Stimulated activated effector memory CD8-positive, alpha-beta T cell treated with anti-CD3 and anti-CD28 coated beads, Interleukin-12 subunit alpha, Interleukin-12 subunit beta, amount 100 ng/mL, for 72 hours (primary cell): ENCODE data around the gene KCTD3.

Experiments
- ATAC-seq: fragments of 150-1000 bp; cut with Tn5 transposase; 2 replicates; pipeline ENCODE4 v1.10.0; 2021
- DNase-seq, 2 donors: peaks; one replicate each; pipeline ENCODE4 v3.0.0; 2021 to 2022; ENCODE audit warnings: low spot score in 2 of 2
- H3K27ac Mint-ChIP-seq: one replicate; pipeline ENCODE4 v1.8.0; 2022; ENCODE audit warnings: mild to moderate bottlenecking, mixed read lengths
- H3K36me3 Mint-ChIP-seq: one replicate; pipeline ENCODE4 v1.8.0; 2022; ENCODE audit warnings: mild to moderate bottlenecking, mixed read lengths
- H3K4me1 Mint-ChIP-seq: one replicate; pipeline ENCODE4 v1.8.0; 2022; ENCODE audit warnings: mixed read lengths
- H3K4me3 Mint-ChIP-seq: one replicate; pipeline ENCODE4 v1.8.0; 2022; ENCODE audit warnings: mild to moderate bottlenecking, mixed read lengths
- H3K9me3 Mint-ChIP-seq: one replicate; pipeline ENCODE4 v1.8.0; 2022; ENCODE audit warnings: mixed read lengths

KCTD3 gene

GRCh38 chr1:215608646-215609045 is 41.5 kb downstream of the KCTD3 start:
- no peak for DNase-seq
- Mint-ChIP-seq H3K4me3 (no peak overlapping the region), H3K9me3 (peaks cover 6% of the 10 kb centered on the region), H3K36me3 (no peaks in the 10 kb centered on the region), H3K4me1 (no peaks in the 10 kb centered on the region), H3K27ac (no peak overlapping the region)
- ATAC-seq = no peak

GRCh38 chr1:215612391-215612790 is 45.3 kb downstream of the KCTD3 start:
- no peak for ATAC-seq
- no peak overlapping the region for H3K4me3 Mint-ChIP-seq
- no peaks in the 10 kb centered on the region for H3K36me3 Mint-ChIP-seq

GRCh38 chr1:215617979-215618378 is 50.9 kb downstream of the KCTD3 start:
- DNase-seq (no peak), ATAC-seq (no peak)
- H3K9me3 Mint-ChIP-seq = peaks cover 11% of the 10 kb centered on the region

More at GRCh38 chr1:215612391-215612790, 45.3 kb downstream of the KCTD3 start:
- Mint-ChIP-seq H3K27ac (no peak overlapping the region), H3K9me3 (peaks cover 8% of the 10 kb centered on the region), H3K4me1 (no peaks in the 10 kb centered on the region)
- no peak for DNase-seq

GRCh38 chr1:215623162-215623561 is 56.1 kb downstream of the KCTD3 start:
- Mint-ChIP-seq H3K27ac (no peak overlapping the region), H3K9me3 (peaks cover 9% of the 10 kb centered on the region), H3K4me1 (no peaks in the 10 kb centered on the region), H3K36me3 (no peaks in the 10 kb centered on the region), H3K4me3 (no peak overlapping the region)
- DNase-seq (no peak), ATAC-seq (no peak)

More at GRCh38 chr1:215617979-215618378, 50.9 kb downstream of the KCTD3 start:
- Mint-ChIP-seq H3K4me3 (no peak overlapping the region), H3K4me1 (no peaks in the 10 kb centered on the region), H3K36me3 (no peaks in the 10 kb centered on the region), H3K27ac (no peak overlapping the region)

- peaks cover 13% of the 10 kb centered on the region for H3K9me3 Mint-ChIP-seq
Measured at GRCh38 chr1:215625949-215626348, 58.8 kb downstream of the KCTD3 start.

GRCh38 chr1:215631040-215631439 is 63.9 kb downstream of the KCTD3 start:
- Mint-ChIP-seq H3K4me1 (no peaks in the 10 kb centered on the region), H3K9me3 (peaks cover 17% of the 10 kb centered on the region), H3K36me3 (no peaks in the 10 kb centered on the region), H3K27ac (no peak overlapping the region), H3K4me3 (no peak overlapping the region)
- ATAC-seq (no peak), DNase-seq (no peak)

More at GRCh38 chr1:215625949-215626348, 58.8 kb downstream of the KCTD3 start:
- ATAC-seq = no peak
- Mint-ChIP-seq H3K27ac (no peak overlapping the region), H3K4me1 (no peaks in the 10 kb centered on the region), H3K36me3 (no peaks in the 10 kb centered on the region), H3K4me3 (no peak overlapping the region)
- no peak for DNase-seq

GRCh38 chr1:215631489-215631888 is 64.4 kb downstream of the KCTD3 start:
- ATAC-seq (no peak), DNase-seq (no peak)
- H3K4me1 Mint-ChIP-seq = no peaks in the 10 kb centered on the region

GRCh38 chr1:215635827-215636226 is 68.7 kb downstream of the KCTD3 start:
- no peak overlapping the region for H3K27ac Mint-ChIP-seq
- H3K9me3 Mint-ChIP-seq = peaks cover 6% of the 10 kb centered on the region
- no peaks in the 10 kb centered on the region for H3K4me1 Mint-ChIP-seq
- no peak overlapping the region for H3K4me3 Mint-ChIP-seq
- DNase-seq = no peak
- no peak for ATAC-seq
- no peaks in the 10 kb centered on the region for H3K36me3 Mint-ChIP-seq

More at GRCh38 chr1:215631489-215631888, 64.4 kb downstream of the KCTD3 start:
- Mint-ChIP-seq H3K4me3 (no peak overlapping the region), H3K9me3 (peaks cover 17% of the 10 kb centered on the region), H3K36me3 (no peaks in the 10 kb centered on the region), H3K27ac (no peak overlapping the region)

GRCh38 chr1:215636258-215636965 is 69.3 kb downstream of the KCTD3 start:
- peaks cover 6% of the 10 kb centered on the region for H3K9me3 Mint-ChIP-seq
- no peak overlapping the region for H3K4me3 Mint-ChIP-seq
- no peak for ATAC-seq
- no peak overlapping the region for H3K27ac Mint-ChIP-seq
- H3K36me3 Mint-ChIP-seq = no peaks in the 10 kb centered on the region
- H3K4me1 Mint-ChIP-seq = no peaks in the 10 kb centered on the region
- DNase-seq = no peak

GRCh38 chr1:215637041-215637573 is 70.0 kb downstream of the KCTD3 start:
- no peak for DNase-seq
- H3K27ac Mint-ChIP-seq = no peak overlapping the region

GRCh38 chr1:215640429-215641148 is 73.5 kb downstream of the KCTD3 start:
- no peaks in the 10 kb centered on the region for H3K4me1 Mint-ChIP-seq
- no peak overlapping the region for H3K27ac Mint-ChIP-seq
- DNase-seq = no peak
- ATAC-seq = no peak
- no peak overlapping the region for H3K4me3 Mint-ChIP-seq
- H3K36me3 Mint-ChIP-seq = no peaks in the 10 kb centered on the region
- H3K9me3 Mint-ChIP-seq = peaks cover 12% of the 10 kb centered on the region

More at GRCh38 chr1:215637041-215637573, 70.0 kb downstream of the KCTD3 start:
- H3K36me3 Mint-ChIP-seq = no peaks in the 10 kb centered on the region
- H3K9me3 Mint-ChIP-seq = peaks cover 6% of the 10 kb centered on the region
- no peak for ATAC-seq
- H3K4me1 Mint-ChIP-seq = no peaks in the 10 kb centered on the region
- H3K4me3 Mint-ChIP-seq = no peak overlapping the region

- no peak for ATAC-seq
- Mint-ChIP-seq H3K4me1 (no peaks in the 10 kb centered on the region), H3K27ac (no peak overlapping the region), H3K4me3 (no peak overlapping the region), H3K36me3 (no peaks in the 10 kb centered on the region), H3K9me3 (peaks cover 16% of the 10 kb centered on the region)
- no peak for DNase-seq
Measured at GRCh38 chr1:215643592-215644321, 76.7 kb downstream of the KCTD3 start.

- Mint-ChIP-seq H3K36me3 (no peaks in the 10 kb centered on the region), H3K4me1 (no peaks in the 10 kb centered on the region), H3K4me3 (no peak overlapping the region), H3K9me3 (peaks cover 16% of the 10 kb centered on the region), H3K27ac (no peak overlapping the region)
- no peak for DNase-seq
- no peak for ATAC-seq
Measured at GRCh38 chr1:215645182-215645581, 78.1 kb downstream of the KCTD3 start.

- Mint-ChIP-seq H3K9me3 (peaks cover 16% of the 10 kb centered on the region), H3K4me1 (no peaks in the 10 kb centered on the region), H3K36me3 (no peaks in the 10 kb centered on the region), H3K27ac (no peak overlapping the region), H3K4me3 (no peak overlapping the region)
- ATAC-seq (no peak), DNase-seq (no peak)
Measured at GRCh38 chr1:215645861-215646260, 78.8 kb downstream of the KCTD3 start.

GRCh38 chr1:215647738-215648137 is 80.6 kb downstream of the KCTD3 start:
- ATAC-seq (no peak), DNase-seq (no peak)
- peaks cover 19% of the 10 kb centered on the region for H3K9me3 Mint-ChIP-seq
- H3K4me1 Mint-ChIP-seq = no peaks in the 10 kb centered on the region
- no peaks in the 10 kb centered on the region for H3K36me3 Mint-ChIP-seq
- no peak overlapping the region for H3K27ac Mint-ChIP-seq
- no peak overlapping the region for H3K4me3 Mint-ChIP-seq
